Right ventricle myocardium superior (tissue), 1 donor: ENCODE results near the gene GUCA2B. TPM values are rescaled to one million over a fixed set of nuclear protein-coding genes. Genes with fewer than 3 reads are reported as not detected.

Experiments used
- ATAC-seq: fragments of 200-7000 bp; cut with Tn5 transposase; one replicate; pipeline ENCODE4 v1.9.1; 2020; ENCODE audit warnings: mild to moderate bottlenecking; ENCODE audit not compliant: poor library complexity
- DNase-seq: peaks from one replicate; pipeline ENCODE4 v3.0.0-alpha.2; 2020
- intact Hi-C: fragments of 100-400 bp; cut with DNase I; formaldehyde crosslinking; loops from one replicate; pipeline ENCODE4 v1.11.2; 2022
- total RNA-seq: library from RNA; stranded (reverse); fragmentation: NEBNext Ultra II Directional; extraction: Animal tissue kit (Norgen Biotek cat#: 25700); gene quantifications from one replicate; pipeline ENCODE4 v1.2.1, GENCODE V29; 2021
- donor health status: DM: no; HTN: yes; CAD: no; lungs with severe emphysema.

The GUCA2B gene
- total RNA-seq, 1 donor from 2014 or later: not detected

DNA sequence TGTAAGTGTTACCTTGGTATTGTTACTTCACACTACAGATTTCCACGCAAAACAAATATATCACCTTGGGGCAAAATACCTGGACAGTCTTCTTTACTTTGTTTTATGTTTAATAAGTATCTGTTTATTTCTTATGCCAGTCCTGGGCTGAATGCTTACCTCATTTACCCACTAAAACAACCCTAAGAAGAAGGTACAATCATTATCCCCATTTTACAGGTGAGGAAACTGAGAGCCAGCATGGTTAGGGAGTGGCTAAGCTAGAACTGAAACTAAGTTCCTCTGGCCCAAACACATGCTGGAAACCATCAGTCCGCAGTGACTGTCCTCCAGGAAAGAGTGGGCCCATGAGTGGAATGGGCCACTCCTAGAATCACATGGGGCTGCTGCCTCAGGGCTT lies 13.0 kb upstream of the GUCA2B start:
- ATAC-seq: no peak
- intact Hi-C loops: no loop called here
- DNase-seq: no peak

- intact Hi-C loops: no loop called here
- DNase-seq (no peak), ATAC-seq (no peak)
Measured at GRCh38 chr1:42141978-42142377, 11.2 kb upstream of the GUCA2B start.

DNA sequence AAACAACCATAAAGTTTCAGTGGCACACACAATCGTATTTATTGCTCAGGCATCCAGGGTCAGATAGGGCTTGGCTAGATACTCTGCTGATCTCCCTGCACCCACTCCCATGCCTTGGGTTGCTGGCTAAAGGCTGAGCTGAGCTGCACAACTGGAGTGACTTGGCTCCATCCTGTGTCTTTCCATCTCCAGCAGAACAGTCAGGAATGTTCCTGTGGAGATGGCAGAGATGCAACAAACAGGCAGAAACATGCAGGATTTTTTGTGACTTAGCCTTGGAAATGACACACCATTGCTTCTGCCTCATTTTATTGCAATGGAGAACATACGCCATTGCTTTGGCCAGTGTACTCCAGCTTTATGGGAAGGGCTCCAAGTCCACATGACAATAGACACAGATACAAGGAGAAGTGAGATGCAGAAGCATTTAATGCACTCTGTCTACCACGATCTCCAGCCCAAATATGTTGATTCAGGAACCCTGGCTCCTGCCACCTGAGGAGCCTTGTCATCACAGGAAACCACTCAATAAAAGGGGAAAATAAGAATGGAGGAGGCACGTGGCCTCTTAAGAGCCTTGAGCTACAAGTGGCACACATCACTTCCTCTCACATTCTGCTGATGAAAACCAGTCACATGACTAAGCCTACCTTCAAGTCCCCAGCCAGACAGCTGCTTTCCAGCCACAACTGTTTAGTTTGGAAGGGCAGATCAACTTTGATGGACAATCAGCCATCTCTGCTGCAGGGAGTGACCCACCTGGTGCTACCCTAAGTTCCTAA lies 10.1 kb upstream of the GUCA2B start:
- ATAC-seq: no peak
- DNase-seq: no peak
- intact Hi-C loops: no loop called here

DNA sequence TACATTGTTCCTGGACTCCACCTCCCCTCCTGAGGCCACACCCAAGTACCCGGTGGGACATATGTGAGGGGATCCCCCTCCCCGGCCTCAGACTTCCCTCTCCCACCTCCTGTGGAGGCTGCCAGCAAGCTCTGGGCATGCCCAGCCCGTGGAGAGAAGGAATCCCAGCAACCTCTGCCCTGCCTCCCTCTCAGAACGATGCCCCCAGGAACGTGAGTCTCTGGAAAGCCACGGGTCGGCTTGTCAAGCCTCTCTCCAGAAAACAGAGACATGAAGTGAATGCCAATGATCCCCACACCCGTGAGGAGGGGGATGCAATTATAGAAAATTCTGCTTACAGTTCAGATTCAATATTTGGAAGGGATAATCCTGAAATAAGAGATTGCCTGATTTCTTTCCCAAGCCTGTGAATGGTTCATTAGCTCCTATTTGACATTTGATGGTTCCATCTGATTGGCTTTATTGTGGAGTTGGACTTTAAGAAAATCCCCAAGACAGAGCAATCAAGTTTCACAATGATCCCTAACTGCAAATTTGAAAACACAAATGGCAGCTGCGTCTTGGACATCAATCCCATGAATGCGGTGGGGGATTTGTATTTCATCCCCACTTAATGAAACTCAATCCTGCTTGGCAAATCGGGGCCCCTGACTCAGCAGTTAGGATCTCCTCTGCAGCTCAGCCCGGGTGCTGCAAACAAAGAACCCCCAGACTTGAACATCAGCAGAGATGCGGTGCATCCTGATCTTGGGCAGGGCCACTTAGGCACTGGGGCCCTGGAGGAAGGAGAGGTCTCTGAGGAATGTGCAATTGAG lies 9.1 kb upstream of the GUCA2B start:
- intact Hi-C loops: no loop called here
- DNase-seq (no peak), ATAC-seq (no peak)

DNA sequence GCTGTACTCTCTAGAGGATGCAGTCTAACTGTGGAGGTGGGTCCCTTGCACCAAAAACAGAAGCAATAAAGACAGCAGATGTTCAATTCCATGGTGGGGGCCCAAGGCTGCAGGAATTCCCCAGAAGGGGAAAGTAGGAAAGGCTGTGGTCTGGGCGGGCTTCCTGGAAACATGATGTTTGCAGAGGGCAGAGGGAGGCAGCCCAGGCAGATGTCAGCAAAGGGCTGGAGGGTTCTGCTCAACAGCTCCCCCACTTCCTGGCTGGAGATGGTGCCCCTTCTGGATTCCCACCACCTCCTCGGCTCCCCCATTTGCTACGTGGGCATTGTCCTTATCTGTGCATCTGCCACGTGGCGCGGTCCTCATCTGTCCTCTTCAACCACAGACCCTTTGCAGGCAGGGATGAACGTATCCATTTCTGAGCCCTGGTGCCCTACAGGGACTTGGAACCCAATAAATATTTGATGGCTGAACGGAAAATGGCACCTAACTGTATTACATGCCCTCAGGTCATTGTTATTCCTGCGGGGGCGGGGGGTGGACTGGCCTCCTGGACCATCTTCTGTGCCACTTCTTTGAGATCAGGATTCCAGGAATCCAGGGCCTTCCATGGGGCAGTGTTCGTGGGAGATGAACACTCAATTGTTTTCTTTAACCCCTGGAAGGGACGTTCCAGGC lies 8.4 kb upstream of the GUCA2B start:
- DNase-seq: no peak
- ATAC-seq: no peak
- intact Hi-C loops: no loop called here

GRCh38 chr1:42145389-42145716 lies 7.9 kb upstream of the GUCA2B start:
- DNase-seq: no peak
- no peak for ATAC-seq

GRCh38 chr1:42145764-42146625 lies 7.2 kb upstream of the GUCA2B start:
- ATAC-seq (no peak), DNase-seq (no peak)
- intact Hi-C loops: no loop called here

More at GRCh38 chr1:42145389-42145716, 7.9 kb upstream of the GUCA2B start:
- intact Hi-C loops: no loop called here

GRCh38 chr1:42146626-42147320 lies 6.4 kb upstream of the GUCA2B start:
- DNase-seq: peak; percentile 74
- peak; percentile 80 for ATAC-seq
- intact Hi-C loops: no loop called here

GRCh38 chr1:42148166-42148565 lies 5.0 kb upstream of the GUCA2B start:
- ATAC-seq (no peak), DNase-seq (no peak)
- intact Hi-C loops: no loop called here

- intact Hi-C loops: no loop called here
- no peak for ATAC-seq
- DNase-seq: no peak
Measured at GRCh38 chr1:42150651-42151050, 2.6 kb upstream of the GUCA2B start.

DNA sequence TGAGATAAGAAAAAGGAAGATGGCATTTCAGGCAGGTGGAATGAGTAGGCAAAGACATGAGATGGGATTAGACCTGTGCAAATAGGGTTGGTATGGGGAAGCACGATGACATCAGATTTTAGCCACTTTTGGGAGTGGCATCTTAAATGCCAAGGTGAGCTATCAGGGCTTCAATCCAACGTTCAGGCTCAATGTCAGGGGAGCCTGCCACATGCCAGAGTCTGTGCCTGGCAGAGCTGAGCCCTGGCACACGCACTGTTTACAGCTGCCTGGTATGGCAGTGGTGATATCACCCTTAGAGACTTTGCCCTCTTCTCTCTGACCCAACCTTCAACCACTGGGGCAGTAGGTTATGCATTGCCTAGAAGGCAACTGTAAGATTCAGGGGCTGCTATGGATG lies 1.1 kb upstream of the GUCA2B start:
- intact Hi-C loops: no loop called here
- DNase-seq: no peak
- ATAC-seq: peak; percentile 91

DNA sequence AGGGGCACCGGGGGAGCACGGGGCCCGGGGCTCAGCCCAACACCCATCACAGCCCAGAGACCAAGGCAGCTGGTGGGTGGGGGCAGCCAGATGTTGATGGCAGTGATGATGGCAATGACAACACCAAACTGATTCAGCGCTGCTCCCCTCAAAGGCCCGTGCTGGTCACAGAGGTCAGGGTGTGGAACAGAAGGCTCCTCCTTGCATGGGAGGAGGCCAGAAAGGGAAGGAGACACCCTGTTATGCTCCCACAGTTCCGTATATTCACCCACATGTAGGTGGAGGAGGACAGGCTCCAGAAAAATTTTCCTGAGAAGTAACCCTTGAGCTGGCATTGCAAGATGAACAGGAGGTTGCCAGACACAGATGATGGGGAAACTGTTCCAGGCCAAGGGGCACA lies 414 bp downstream of the GUCA2B start:
- no peak for DNase-seq
- ATAC-seq: no peak
- intact Hi-C loops: no loop called here

DNA sequence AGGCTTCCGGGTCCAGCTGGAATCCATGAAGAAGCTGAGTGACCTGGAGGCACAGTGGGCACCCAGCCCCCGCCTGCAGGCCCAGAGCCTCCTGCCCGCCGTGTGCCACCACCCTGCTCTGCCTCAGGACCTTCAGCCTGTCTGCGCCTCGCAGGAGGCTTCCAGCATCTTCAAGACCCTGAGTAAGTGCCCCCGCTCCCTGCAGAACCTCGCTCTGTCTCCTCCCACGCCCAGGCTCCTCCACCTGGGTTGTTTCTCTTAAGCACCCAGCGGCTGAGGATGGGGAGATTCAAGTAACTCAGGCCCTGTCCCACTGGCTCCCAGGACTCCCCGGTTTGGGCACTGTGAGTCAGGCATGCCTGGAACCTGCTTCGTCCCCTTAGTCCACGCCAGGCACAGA lies 1.5 kb downstream of the GUCA2B start:
- DNase-seq: no peak
- no peak for ATAC-seq
- intact Hi-C loops: no loop called here

DNA sequence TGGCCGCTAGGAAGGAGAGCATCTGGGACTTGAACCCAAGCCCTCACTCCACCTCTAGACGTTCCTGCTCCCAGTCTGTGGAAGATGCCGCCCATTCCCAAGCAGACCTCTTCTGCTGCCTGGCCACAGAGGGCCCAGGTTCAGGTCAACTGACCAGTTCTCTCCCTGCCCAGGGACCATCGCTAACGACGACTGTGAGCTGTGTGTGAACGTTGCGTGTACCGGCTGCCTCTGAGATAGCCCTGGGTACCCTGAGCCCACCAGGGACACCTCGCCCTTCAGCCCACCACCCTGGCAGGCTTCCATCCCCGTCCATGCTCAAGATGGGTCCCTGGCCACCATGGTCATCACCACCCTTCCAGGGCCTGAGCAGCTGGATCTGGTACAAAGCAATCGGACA lies 2.2 kb downstream of the GUCA2B start:
- intact Hi-C loops: no loop called here
- ATAC-seq (no peak), DNase-seq (no peak)

DNA sequence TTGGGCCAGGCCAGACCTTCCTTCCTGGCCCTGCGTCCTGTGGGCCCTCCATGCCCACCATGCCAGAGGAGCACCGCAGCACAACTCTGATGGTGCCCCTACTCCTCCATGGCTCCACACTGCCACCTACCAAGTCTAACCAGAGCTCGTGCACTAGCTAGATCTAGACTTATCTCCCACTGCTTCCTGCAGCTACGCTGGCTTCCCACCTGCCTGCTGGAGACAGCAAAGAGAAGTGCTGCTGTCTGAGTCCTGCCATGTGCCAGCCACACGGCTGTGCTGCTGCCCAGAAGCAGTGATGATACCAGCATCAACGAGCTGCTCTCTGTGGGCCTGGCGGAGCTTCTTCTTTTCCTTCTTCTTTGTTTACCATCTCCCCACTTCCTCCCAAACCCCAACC lies 4.5 kb downstream of the GUCA2B start:
- intact Hi-C loops: no loop called here
- DNase-seq (no peak), ATAC-seq (no peak)

DNA sequence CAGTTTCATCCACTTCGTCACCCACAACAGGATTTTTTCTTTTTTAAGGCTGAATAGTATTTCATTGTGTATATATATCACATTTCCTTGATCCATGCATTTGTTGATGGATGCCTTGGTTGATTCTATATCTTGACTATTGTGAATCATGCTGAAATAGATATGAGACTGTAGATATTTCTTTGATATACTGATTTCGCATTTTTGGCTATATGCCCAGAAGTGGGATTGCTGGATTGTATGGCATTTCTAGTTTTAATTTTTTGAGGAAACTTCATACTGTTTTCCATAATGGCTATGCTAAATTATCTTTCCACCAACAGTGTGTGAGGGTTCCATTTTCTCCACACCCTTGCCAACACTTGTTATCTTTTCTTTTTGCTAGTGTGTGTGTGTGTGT lies 5.0 kb downstream of the GUCA2B start:
- ATAC-seq (no peak), DNase-seq (no peak)
- intact Hi-C loops: no loop called here

DNA sequence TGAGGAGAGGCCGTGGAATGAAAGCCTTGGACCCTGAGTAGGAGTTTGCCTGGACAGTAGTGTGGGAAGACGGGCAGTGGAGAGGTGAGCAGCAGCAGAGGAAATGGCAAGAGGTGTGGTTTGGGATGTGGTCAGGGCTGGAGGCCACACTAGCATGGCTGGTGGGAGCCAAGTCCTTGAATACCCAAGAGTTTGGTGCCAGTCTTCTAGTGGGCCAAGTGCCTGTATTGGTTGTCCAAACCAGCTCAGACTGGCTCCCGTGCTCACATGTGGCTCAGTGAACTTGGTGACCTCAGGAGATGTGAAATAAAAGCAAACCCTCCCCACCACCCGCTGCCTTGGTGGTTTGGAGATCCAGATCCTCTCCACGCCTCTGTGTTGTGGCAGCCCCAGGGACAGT lies 9.0 kb downstream of the GUCA2B start:
- intact Hi-C loops: no loop called here
- ATAC-seq (no peak), DNase-seq (no peak)

DNA sequence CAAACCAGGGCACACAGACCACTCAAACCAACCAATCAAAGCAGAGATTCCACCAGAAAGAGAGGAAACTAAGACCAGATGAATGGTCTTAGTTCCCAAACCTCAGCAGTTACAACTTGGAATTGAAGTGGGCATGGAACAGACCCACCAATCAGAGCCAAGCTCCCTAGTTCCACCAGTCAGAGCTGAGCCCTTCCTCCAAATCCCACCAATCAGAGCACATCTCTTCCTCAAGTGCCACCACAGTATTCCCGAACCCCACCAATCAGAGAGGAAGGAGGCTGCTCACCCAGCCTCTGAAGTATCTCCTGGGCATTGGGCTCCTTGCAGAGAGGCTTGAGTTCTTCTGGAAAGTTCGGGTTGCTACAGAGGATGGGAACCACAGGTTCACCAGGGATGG lies 9.9 kb downstream of the GUCA2B start:
- intact Hi-C loops: no loop called here
- ATAC-seq: no peak
- no peak for DNase-seq
